GM12865 (cell line): ENCODE measurements around the gene OSBPL10.
A peak's percentile ranks its signal among the peaks of the same experiment; 100 is the strongest.

Experiments used
- DNase-seq: peaks from one replicate; pipeline ENCODE4 v3.0.0; 2010; ENCODE audit warnings: low read depth
- H3K4me3 ChIP-seq: 2 replicates; pipeline ENCODE4 v1.5.1; 2011; ENCODE audit warnings: mild to moderate bottlenecking, low read depth, low read length, control low read depth
- TF ChIP-seq, protein P1 (sequence below): IDR thresholded peaks from 2 replicates; pipeline ENCODE4 v1.5.1; 2011; ENCODE audit warnings: low read length, control low read depth, low read depth, inconsistent platforms; ENCODE audit not compliant: insufficient read depth; ENCODE audit errors: missing control alignments

The OSBPL10 gene

DNA sequence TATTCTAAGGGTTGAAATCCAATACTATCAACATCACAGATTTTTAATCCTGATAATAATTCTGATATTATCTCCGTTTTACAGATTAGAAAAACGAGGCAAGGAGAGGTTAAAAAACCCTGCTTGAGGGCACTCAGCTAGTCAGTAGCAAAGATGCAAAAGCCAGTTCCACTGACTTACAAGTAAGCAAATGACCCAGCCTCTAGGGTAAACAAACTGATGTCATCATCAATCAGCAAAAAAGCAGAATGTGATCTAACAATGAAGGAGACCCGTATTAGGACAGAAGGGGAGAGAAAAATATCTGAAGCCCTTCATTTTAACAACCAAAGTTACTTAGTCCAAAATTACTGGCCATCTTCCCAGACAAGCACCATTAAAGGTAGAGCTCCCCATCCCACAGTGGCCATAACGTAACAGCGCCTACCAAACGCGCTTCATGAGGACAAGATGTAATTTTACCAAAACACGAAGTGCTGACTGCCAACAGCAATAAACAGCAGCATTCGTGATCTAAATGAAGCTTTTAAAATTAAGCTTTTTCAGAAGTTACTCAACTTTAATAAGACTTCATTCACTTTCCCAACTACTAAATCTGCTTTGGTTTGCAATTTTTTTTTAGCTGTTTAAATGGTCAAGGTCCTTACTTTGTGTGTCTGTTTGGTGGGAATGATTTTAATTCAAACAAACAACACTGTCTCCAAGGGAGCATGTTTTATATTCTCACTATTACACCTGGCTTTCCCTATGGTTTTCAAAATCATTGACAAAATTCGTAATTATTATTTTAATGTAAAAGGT lies 176.6 kb downstream of the OSBPL10 start:
- TF ChIP-seq, protein P1, sequence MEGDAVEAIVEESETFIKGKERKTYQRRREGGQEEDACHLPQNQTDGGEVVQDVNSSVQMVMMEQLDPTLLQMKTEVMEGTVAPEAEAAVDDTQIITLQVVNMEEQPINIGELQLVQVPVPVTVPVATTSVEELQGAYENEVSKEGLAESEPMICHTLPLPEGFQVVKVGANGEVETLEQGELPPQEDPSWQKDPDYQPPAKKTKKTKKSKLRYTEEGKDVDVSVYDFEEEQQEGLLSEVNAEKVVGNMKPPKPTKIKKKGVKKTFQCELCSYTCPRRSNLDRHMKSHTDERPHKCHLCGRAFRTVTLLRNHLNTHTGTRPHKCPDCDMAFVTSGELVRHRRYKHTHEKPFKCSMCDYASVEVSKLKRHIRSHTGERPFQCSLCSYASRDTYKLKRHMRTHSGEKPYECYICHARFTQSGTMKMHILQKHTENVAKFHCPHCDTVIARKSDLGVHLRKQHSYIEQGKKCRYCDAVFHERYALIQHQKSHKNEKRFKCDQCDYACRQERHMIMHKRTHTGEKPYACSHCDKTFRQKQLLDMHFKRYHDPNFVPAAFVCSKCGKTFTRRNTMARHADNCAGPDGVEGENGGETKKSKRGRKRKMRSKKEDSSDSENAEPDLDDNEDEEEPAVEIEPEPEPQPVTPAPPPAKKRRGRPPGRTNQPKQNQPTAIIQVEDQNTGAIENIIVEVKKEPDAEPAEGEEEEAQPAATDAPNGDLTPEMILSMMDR = no peak
- no peak overlapping the region for H3K4me3 ChIP-seq
- DNase-seq = no peak

DNA sequence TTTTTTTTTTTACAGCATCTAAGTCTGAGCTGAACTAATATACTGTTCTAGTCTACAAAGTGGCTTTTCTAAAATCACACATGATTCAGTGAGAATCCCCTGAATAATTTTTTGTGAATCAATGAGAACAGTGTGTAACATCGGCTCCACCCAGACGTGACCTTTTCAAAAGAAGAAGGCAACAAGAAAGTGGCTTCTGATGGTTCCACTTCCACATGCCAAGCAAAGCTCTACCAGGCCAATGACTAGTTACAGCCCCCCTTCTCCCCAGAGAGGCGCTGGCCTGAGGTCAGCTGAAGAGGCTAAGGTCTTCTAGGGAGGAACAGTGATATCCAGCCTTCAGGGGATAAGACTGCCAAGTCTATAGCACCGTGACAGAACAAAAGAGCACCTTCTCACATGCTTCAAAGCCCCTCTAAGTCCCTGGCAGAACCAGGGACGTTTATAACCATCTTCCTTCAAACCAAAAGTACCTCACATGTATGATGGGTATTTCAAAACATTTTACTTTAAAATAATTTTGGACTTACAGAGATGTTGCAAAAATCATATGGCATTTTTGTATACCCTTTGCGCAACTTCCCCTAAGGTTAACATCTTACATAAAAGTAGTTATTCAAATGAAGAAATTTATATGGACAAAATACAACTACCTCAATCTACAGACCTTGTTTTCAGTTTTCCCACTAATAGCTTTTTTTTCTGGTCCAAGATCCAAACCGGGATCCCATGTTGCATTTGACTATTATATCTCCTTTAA lies 177.9 kb downstream of the OSBPL10 start:
- DNase-seq = peak; percentile 56
- TF ChIP-seq, protein P1 = no peak
- no peak overlapping the region for H3K4me3 ChIP-seq

DNA sequence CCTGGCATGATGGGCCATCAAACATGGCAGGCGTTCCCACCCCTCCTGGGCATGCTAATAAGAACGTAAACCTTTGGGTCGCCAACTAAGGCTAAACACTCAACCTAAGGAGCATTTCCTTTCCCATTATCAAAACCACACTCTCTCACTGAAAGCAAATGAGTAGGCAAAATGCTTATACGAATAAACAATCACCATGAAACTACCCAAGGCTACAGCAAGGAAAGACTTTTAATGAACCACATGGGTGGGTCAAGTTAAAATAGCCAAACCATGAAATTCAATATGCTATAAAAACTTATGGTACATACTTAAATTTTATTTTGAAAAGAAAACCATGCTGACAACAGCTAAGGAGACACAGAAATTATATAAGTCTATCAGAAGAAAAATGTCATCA lies 180.6 kb downstream of the OSBPL10 start:
- TF ChIP-seq, protein P1 = no peak
- H3K4me3 ChIP-seq = no peak overlapping the region
- DNase-seq = no peak

DNA sequence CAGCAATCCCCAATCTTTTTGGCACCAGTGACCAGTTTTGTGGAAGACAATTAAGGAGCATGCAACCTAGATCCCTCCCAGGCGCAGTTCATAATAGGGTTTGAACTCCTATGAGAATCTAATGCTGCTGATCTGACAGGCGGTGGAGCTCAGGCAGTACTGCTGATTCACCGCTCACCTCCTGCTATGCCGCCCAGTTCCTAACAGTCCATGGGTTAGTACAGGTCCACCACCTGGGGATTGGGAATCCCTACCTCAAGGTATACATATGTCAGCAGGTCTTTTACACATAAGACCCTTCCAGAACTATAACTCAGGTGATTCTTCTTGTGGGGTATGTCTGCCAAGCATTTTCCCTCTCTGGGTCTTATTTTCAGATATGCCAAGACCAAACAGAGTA lies 182.2 kb downstream of the OSBPL10 start:
- TF ChIP-seq, protein P1 = no peak
- no peak overlapping the region for H3K4me3 ChIP-seq
- no peak for DNase-seq

DNA sequence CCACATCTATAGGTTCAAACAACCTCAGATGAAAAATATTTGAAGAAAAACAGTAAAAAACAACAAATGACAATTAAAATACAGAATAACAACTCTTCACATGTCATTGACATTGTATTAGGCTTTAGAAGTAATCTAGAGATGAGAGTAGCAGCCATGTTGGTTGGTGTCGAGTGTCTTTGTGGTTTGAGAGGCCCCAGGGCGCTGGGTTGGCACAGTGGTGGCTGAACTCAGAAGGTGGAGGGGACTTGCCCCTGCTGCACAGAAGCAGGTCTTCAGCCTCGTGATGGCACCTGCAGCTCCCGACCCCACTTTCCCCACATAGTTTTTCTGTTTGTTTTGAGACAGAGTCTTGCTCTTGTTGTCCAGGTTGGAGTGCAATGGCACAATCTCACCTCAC lies 187.2 kb downstream of the OSBPL10 start:
- DNase-seq = no peak
- TF ChIP-seq, protein P1 = no peak
- no peak overlapping the region for H3K4me3 ChIP-seq

DNA sequence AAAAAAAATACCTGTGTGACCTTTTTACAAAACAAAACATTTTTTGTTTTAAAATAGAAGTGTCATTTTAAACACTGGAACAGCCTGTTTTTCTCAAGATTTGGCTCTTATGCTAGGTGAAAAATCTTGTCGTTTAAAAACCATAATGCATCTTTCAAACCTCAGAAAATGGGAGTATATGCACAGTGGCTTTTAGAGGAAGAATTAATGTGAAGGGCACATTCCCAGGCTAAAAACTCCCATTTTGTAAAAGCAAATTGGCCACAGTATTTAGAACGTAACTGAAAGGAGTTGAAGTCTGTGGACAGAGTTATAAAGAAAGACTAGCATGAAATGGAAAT lies 190.0 kb downstream of the OSBPL10 start:
- TF ChIP-seq, protein P1 = no peak
- no peak overlapping the region for H3K4me3 ChIP-seq
- no peak for DNase-seq
